ENCODE measurements around the gene ANP32A.

ANP32A gene

DNA sequence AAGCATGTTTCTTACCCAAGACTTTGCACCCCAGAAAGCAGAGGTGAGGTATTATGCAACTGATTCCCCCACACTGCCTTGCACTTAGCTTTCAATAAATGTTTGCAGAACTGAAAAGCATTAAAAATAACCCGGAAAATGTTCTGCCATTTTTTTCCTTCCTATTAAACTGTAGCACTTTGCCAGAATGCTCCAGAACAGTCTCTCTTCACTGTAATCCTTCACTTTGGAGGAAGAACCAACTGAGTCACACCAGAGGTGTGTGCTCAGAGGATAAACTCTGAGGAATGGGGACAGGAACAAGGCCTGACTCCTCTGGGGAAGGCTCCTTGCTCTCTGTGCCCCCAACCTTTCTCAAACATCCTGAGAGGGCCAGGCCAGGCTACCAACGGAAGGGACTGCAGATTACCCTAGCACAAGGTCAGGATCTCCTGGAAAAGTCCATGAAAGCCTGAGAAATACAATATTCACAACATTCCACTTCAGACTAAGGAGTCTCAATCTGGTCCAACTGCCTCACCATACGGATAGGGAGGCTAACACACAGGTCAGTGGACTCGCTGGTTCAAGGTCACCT lies 19.0 kb downstream of the ANP32A start:
- intact Hi-C loops (cut with DNase I): no loop called here
- peak in 1 of 10 donors; percentile 8 for DNase-seq

DNA sequence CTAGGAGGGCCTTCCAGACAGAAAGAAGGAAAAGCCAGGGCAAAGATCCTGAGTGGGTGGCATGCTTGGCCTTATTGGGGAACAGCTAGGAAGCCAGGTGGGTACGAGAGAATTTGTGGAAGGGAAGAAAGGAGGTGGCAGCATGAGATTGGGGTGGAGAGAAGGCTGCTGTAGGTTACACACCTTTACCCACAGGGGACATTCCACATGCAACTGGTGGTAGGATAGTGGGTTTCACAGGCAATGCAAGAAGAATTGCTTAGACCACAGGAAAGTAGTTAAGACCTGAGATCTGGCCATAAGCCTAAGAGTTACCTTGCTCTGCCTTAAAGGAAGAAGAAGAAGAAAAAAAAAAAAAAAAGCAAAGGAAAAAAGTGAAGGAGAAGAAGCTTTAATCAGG lies 19.8 kb downstream of the ANP32A start:
- peak in 1 of 10 donors; percentile 1 for DNase-seq
- intact Hi-C loops (cut with DNase I): no loop called here

- no peak for DNase-seq
- intact Hi-C loops (cut with DNase I): no loop called here
Observed at GRCh38 chr15:68798346-68799094, 22.2 kb downstream of the ANP32A start.

- DNase-seq: peak in 3 of 10 donors; percentile 36 to 90 (median 64)
- intact Hi-C loops (cut with DNase I): no loop called here
Observed at GRCh38 chr15:68797599-68798345, 22.9 kb downstream of the ANP32A start.

GRCh38 chr15:68797191-68797590 lies 23.5 kb downstream of the ANP32A start:
- intact Hi-C loops (cut with DNase I): no loop called here
- DNase-seq: no peak

DNA sequence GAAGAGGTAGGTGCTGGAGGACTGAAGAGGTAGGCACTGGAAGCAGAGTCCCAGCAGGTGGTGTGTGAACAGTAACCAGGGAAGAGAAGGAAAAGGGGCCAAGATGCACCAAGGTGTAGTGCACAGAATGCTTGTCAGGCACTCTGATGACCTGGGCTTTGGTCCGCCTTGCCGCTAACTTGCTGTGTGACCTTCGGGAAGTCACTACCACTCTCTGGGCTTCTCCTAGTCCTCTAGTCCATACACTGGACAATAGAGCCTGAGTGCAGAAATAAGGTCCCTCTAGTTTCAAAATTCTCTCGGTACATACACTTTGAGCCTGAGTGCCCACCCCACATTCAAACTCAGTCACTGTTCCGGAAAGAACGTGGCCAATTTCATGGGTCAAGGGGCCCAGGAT lies 24.1 kb downstream of the ANP32A start:
- DNase-seq: no peak
- intact Hi-C loops (cut with DNase I): no loop called here

DNA sequence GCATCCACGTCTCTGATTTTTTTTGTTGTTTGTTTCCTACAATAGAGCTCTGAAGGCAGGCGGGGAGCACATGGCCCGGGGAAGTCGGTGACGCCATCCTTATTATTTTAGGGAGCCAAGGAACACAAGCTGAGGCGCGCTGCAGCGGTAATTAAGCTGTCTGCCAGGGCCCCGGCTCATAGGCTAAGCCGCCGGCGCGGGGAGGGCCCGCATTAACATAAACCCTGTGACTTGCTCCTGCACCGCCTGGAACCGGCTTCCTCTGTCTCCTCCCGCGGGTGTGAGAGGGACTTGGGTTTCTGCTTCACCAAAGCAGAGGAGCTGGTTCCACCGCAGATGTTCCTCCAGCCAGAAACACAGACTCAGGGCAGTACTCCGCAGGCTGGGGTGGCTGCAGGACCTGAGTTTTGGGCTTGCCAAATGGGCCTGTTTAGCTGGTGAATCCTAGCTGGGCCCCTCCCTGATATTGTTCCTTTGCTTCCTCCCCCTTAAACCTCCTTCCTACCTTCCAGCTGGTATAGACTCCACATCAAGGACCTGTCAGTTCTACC lies 25.3 kb downstream of the ANP32A start:
- peak; percentile 84 to 99 (median 92) for DNase-seq
- intact Hi-C loops (cut with DNase I): loop anchor here (2.0 kb wide), 1 partner anchor 21 kb away; no protein-coding TSS in a partner anchor

DNA sequence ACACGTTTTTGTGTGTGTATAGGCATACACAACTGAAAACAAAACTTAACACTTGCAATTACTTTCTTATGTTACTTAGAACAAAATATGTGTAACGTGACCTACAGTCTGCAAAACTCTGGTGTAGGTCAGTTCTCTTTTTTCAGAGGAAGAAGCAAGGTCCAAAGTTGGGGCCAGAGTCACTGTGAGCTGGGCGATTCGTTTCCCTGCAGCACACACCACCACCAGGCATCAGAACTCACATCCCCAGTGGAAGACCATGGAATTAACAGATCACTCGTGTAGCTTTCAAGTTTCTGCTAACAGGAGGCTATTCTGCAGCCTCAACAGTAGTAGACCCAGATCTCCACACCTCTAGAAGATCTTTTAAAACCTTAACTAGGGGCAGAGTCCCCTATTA lies 25.8 kb downstream of the ANP32A start:
- intact Hi-C loops (cut with DNase I): loop anchor here (2.0 kb wide), 1 partner anchor 22 kb away; no protein-coding TSS in a partner anchor
- DNase-seq: no peak

- no peak for DNase-seq
- intact Hi-C loops (cut with DNase I): loop anchor here (2.0 kb wide), 1 partner anchor 22 kb away; no protein-coding TSS in a partner anchor
Observed at GRCh38 chr15:68794307-68794706, 26.4 kb downstream of the ANP32A start.

DNA sequence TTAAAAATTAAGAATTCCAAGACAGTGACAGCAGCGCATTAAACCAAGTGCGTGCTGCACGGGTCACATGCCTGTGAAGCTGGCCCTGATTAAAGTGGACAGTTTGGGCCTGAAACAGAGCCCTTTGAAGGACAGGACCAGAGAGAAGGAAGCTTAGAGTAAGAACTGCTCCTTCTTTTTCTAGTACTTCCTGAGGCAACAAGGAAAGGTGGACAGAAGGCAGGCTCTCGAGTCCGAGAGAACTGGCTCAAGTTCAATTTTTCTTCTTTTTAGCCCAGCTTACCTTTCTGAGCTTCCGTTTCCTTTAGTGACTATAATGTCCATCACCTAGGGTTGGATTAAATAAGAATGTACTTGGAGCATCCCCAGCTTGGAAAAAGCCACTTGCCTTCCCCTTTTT lies 26.9 kb downstream of the ANP32A start:
- intact Hi-C loops (cut with DNase I): loop anchor here (2.0 kb wide), 1 partner anchor 23 kb away; no protein-coding TSS in a partner anchor
- no peak for DNase-seq

GRCh38 chr15:68792901-68793766 lies 27.6 kb downstream of the ANP32A start:
- intact Hi-C loops (cut with DNase I): no loop called here
- no peak for DNase-seq

DNA sequence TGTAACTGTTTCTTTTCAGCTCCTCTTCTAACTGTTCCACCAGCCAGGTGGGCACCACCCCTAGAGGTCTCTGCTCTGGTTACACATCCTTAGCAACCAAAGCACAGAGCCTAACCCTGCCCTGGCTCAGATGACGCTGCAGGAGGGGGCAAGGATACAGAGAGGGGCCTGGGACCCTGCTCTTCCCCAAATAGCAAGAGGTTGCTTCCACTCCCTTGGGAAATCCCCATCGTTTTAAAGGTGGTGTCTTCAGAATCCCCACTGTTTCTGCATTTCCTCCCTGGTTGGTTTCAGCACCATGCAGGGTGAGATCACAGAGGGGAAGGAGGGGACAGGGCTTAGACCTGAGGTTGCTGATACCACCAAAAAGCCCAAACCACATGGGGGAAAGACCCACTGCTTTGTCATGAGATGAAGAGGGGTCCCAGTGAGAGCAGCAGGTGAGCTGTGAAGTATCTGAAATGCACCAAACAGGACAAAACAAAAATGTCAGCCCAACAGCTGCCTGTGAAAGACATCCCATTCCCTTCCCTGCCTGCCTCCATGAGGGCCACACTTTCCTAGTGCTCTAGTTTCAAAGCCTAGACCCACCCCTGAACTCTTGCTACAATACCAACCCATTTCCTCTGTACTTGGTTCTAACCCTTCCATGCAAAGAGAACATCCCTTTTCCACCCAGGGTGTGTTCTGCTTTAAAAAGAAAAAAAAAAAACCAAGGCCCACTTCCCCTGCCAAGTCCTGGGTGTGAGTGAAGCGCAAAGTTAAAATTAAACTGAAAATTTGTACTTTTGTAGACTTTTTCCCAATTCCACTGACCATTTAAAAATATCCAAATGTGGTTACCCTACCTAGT lies 29.0 kb downstream of the ANP32A start:
- no peak for DNase-seq
- intact Hi-C loops (cut with DNase I): no loop called here

GRCh38 chr15:68790910-68791309 lies 29.8 kb downstream of the ANP32A start:
- intact Hi-C loops (cut with DNase I): no loop called here
- no peak for DNase-seq

DNA sequence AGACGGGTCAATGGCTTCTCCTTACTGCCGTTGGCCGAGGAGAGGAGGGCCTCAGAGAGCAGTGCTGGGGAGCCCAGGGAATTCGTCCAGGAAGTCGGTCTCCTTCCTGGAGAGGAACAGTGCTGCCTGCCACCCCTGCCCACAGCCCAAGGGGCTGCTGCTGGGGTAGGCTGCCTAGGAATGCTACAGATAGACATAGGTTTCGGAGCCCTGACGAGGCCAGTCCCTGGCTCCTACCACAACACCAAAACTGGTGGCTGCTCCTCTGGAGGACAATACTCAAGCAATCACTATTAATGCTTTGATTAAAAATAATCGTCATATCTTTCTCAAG lies 30.5 kb downstream of the ANP32A start:
- no peak for DNase-seq
- intact Hi-C loops (cut with DNase I): no loop called here

- DNase-seq: no peak
- intact Hi-C loops (cut with DNase I): loop anchor here (10.0 kb wide), 1 partner anchor 85 kb away; no protein-coding TSS in a partner anchor
Observed at GRCh38 chr15:68789534-68790241, 31.0 kb downstream of the ANP32A start.

DNA sequence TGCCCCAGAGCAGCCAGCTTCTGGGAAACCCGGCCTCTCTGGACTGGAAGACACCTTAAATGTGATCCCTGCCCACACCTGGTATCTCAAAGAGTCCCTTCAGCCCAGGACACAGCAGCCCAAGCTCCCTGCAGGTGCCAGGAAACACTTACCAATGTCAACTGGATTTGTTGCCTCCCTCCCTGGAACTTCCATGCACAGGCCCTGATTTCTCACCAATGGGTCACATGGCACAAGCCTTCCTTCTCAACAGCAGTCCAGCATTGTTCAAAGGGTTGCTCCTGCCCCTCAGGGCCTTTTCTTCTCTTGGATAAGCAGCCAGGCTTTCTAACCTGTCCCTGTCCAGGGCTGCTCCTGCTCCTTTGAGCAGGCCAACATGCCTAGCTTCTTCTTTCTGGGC lies 31.6 kb downstream of the ANP32A start:
- DNase-seq: no peak
- intact Hi-C loops (cut with DNase I): loop anchor here (10.0 kb wide), 1 partner anchor 86 kb away; no protein-coding TSS in a partner anchor

GRCh38 chr15:68788264-68788624 lies 32.5 kb downstream of the ANP32A start:
- intact Hi-C loops (cut with DNase I): loop anchor here (10.0 kb wide), 1 partner anchor 87 kb away; no protein-coding TSS in a partner anchor

DNA sequence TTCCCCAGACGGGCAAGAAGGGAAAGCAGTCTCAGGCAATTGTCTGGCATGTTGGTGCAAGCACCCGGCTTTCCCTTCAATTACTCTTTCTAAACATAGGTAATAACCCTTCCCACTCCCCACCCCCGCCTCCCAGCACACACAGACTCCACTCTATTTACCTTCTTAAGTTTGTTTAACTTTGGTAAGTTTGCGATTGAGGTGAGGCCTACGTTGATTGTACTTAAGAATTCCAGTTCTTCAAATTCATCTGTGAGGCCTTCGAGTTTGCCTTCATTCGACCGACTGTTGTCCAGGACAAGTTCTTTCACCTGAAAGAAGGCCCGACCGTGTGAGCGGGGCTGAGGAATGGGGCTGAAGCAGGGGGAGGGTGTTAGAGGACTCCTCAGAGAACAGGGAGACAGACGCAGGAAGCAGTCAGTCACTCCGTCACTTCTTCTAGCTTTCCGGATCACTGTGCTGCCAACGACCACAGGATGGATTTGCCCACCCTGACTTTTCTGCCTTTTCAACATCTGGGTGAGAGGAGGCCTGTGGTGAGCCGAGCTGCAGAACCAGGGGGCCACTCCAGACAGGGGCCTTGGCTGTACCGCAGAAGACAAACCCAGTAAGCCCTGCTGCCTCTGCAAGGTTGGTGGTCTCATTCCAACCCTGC lies 33.0 kb downstream of the ANP32A start:
- intact Hi-C loops (cut with DNase I): loop anchor here (10.0 kb wide), 1 partner anchor 87 kb away; no protein-coding TSS in a partner anchor
- DNase-seq: no peak

More at GRCh38 chr15:68788264-68788624, 32.5 kb downstream of the ANP32A start:
- DNase-seq: no peak

All from posterior cingulate gyrus (tissue), 11 donors.